Activated naive CD4-positive, alpha-beta T cell (primary cell): Measurements from ENCODE around the gene BPIFB3.

Source experiments
- DNase-seq, 4 experiments: peaks; one replicate each; lab custom pipeline; 2025; lab: John Stamatoyannopoulos, UW

The BPIFB3 gene, protein sequence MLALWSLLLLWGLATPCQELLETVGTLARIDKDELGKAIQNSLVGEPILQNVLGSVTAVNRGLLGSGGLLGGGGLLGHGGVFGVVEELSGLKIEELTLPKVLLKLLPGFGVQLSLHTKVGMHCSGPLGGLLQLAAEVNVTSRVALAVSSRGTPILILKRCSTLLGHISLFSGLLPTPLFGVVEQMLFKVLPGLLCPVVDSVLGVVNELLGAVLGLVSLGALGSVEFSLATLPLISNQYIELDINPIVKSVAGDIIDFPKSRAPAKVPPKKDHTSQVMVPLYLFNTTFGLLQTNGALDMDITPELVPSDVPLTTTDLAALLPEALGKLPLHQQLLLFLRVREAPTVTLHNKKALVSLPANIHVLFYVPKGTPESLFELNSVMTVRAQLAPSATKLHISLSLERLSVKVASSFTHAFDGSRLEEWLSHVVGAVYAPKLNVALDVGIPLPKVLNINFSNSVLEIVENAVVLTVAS

DNA sequence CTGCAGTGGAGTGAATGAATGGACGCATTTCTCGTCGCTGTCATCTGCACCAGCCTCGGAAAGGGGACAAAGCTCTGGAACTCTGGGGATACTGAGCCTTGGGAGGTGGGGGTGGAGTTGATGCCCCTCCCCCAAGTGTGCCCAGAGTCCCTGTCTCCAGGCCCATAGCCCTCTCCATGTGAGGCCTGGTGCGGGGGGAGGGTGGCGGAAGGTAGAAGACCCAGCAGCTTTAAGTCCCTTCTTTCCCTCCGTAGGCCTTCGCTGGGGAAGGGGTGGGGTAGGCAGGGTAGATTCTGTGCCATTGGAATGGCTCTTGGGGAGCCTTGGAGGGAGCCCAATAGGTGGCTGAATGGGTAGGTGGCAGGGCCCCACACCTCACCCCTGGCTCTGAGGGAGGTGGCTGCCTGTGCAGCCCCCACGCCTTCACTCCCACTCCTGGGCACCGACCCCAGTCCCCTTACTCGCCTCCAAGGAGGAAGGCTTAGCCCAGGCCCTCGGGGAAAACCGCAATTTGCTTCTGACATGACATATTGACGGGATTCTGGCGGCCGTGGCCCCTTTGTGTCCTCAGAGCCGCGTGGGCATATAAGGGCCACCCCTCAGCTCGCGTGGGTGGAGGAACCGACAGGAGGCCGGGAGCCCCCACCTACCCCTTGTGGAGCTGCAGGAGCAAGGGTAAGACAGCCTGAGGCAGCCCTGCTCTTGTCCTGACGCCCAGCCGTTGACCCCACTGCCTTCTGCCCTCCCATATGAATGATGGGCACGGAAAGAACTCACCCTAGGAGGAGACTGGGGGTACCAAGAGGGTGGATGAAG lies at the start of gene BPIFB3:
Gene BPIFB3 (plus strand): TSS at position 613 of the 816 bp plus-strand sequence. CDS start 1,533 bp downstream, outside the sequence.
- DNase-seq: no peak

DNA sequence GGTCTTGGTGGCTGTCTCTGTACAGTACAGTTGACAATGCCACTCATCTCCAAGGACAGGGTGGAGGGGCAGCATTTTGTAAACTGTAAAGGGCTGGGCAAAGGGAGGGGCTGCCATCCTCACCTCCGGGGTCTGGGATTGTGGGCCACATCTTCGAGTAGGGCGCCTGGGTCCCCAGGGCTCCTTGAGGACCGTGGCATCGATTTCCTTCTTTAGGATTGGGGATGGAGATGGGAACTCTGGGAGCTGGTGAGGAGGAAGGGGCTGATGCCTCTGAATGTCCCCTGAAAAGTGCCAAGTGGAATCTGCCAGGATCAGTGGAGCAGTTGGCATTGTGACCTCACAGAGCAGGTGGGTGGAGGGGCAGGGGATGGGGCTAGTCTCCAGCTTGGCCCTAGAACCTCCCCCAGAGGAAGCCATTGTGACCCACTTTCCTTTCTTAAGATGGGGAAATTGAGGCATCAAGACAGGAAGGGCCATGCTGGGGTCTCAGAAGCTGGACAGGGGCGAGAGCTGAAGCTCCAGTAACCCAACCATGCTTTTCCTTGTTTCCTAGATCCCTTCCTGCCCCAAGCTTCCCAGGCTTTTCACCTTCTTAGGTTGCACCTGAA lies 49.5 kb upstream of the BPIFB3 start, which contains the start of gene SUN5:
Gene SUN5 (minus strand): TSS at position 293 of the 611 bp plus-strand sequence. CDS start 93 bp downstream, at position 200.
- no peak for DNase-seq

DNA sequence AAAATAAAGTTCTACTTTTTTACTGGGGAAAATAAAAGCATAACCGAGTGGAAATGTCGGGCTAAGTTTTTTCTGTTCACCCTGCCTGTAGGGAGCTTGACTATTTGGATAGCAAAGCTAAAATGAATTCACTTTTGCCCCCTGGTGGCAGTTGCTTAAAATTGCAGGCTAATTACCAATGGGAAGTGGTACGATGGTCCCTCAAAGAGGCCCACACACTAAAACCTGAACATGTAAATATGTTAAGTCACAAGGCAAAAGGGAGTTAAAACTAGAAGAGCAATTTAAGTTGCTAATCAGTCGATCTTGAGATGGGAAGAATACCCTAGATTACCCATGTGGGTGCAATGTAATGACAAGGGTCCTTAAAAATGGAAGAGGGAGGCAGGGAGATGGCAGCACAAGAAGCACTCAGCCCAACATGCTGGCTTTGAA lies 48.6 kb upstream of the BPIFB3 start:
- no peak for DNase-seq

DNA sequence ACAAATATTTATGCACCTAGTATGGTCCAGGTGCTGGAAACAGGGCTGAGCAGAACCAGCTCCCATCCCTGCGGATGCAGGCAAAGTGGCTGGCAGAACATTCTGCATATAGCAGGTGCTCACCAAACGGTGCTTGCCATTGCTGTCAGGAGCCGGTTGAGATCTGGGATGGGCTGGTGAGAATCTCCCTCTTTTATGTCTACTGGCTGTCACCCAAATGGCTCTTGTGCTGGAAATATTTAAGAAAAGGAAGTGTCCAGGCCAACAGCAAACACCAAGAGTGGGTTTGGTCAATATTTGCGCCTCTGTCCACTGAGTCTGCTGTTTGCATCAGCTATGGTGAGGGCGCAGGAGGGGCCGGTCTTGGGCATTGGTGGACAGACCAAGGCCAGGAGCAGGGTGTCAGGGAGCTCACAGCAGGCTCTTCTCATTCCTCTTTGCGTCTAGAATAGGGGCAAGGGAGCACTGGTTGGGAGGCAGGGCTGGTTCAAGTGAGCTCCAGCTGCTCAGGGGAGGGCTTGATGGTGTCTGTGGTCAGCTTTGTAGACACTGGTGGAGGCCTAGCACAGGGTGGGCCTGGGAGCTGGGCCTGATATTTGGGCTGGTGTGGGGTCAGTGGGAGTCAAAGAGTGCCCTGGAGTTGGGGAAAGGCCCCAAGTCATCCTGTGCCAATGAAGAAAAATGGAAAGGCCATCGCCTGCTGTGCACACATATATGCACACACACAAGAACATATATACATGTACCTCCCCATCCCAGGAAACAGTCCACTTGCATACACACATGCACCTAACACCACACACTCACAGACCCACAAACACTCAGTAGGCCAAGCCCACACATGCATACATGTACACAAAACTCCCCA lies 47.6 kb upstream of the BPIFB3 start:
- DNase-seq: no peak

DNA sequence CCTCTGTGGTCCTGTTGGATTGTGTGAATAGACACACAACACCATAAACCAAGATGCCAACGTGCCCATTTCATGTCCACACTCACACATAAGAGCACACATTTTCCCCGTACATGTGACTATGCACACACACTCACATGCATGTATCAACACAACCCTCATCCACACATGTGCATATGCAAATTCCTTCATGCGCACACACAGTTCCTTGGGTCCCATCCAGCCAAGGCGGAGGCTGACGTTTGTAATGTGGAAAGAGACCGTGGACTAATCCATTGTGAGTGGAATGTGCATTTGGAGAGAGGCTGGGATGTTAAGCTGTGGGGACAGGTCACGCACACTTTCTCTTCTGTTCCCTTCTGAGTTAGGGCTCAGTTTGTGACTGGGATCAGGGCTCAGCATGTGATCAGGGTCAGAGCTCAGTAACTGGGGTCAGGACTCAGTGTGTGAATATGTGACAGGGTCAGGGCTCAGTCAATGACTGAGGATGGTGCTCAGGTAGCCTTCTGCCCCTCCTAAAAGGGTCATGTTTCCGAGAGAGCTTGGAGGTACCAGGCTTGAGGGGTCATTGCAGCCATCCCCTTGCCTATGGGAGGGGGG lies 46.8 kb upstream of the BPIFB3 start:
- DNase-seq: no peak

DNA sequence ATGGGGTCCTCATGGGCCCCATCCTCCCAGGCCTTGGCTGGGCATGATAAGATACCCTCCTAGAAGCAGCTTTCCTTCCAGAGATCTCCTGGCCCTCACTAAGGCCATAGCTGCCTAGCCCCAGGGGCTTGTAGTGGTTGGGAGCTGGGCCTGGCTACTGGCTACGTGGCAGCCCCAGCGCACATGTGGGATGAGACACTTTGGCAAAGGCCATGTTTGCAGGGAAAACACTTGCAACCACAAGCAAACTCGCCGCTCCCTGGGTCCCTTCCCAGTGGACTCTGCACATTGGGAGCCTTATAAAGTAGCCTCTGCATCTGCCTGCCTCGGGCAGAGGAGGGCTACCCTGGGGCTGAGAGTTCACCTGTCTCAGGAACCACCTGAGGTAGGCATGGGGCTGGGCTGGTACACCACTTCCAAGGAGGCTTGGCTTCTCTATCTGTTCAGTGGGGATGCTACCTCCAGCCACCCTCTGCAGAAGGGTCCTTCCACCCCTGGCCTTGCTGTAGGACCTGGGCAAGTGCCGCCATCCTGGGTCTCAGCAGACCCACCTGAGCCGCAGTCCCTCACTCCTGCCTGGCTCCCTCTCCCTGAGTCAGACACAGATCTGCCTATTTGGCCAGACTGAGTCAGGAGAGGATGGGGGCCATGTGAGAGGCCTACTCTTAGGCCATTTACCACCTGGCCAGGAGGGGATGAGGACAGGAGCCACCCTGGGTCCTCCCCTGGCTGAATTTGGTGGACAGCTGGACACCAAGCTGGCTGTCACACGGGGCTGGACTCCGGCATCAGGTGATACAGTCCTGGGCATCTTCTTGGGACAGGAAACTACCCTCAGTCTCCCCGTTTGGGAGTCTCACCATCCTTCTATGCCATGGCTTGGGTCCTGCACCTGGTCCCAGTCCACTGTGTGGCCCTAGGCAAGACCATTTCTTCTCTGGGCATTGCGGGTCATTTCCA lies 46.0 kb upstream of the BPIFB3 start, which contains the start of gene BPIFB2:
Gene BPIFB2 (plus strand): TSS at position 329 of the 960 bp plus-strand sequence. CDS start 871 bp downstream, outside the sequence.
- no peak for DNase-seq

DNA sequence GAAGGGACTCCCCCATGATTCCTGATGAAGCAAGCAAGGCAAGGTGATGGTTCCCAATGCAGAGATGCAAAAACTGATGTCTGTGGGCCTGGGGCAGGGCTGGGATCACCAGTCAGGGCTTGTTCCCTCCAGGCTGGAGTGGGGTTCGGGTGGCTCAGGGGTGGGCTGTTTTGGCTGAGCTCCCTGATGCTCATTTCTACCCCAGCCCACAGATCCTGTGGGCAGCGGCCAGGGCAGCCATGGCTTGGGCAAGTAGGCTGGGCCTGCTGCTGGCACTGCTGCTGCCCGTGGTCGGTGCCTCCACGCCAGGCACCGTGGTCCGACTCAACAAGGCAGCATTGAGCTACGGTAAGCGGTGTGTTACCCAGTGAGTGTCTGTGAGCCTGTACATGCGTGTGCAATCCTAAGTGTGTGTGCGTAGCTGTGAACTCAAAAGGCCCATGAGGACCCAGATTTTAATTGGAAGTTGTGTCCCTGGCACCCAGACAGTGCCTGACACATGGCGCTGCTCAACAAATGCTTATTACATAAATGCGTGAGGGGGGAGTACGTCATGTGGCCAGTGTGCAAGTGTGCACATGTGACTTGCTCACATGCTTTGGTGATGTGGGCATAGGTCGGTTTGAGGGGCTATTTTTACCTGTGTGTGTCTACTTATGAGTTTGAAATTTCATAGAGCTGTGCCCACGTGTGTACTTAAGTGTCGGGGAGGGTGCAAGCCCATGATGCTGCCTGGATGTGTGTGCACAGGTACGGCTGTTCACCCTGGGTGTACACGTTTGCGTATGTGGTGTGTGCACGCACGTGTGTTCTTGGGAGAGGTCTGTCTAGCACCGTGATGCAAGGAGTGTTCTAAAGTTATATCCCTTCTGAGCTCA lies 45.1 kb upstream of the BPIFB3 start:
- DNase-seq: no peak

DNA sequence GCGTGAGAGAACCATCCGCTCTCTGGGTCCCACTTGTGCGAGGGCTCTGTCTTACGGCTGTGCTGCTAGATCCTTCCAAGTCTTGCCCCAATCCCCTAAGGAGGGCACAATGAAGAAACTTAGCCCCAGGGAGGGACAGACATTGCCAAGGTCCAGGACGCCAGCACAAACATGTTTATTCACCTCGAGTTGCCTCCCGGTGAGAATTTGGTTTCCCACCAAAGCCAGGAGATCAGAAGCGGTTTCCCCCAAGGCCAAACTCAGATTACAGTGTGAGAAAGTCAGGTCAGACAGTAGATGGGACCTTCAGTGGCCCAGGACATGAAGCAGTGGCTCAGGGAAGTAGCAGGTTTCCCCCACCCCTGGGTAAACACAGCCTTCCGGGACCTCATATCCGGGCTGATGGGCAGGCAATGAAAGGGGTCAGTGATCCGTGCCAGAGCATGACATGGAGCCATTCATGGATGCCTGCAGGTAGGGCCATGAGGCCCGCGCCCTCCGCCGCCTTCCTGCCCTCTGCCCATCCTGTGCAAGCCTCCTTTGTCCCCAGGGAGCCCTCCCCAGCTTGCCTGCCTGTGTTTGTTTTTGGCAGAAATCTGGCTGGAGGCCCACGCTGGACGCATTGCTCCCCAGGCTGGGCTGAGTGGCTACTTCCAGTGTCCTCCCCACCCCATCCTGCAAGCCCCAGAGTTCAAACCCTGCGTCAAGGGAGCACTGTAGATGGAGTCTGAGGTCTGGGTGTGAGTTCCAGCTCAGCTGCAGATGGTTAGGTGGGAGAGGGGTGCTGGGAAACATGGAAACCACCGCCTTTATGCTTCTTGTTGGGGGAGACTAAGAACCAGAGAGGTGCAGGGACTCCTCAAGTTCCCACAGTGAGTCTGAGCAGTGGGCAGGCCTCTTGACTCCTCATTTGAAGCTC lies 44.2 kb upstream of the BPIFB3 start:
- no peak for DNase-seq

DNA sequence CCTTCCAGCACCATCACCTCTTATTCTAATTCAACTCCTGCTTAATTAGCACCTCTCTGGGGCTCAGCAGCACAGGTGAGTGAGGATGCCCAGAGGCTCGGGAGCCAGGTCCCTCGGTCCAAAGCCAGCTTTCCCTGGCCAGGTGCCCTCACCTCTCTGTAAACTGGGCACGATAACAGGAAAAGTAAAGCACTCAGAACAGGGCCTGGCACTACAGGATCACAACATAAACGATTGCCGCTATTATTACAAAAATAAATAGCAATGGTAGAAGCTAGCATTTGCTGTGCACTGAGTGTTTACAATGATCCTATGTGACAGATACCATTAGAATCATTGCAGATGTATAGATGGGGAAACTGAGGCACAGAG lies 43.6 kb upstream of the BPIFB3 start:
- no peak for DNase-seq

DNA sequence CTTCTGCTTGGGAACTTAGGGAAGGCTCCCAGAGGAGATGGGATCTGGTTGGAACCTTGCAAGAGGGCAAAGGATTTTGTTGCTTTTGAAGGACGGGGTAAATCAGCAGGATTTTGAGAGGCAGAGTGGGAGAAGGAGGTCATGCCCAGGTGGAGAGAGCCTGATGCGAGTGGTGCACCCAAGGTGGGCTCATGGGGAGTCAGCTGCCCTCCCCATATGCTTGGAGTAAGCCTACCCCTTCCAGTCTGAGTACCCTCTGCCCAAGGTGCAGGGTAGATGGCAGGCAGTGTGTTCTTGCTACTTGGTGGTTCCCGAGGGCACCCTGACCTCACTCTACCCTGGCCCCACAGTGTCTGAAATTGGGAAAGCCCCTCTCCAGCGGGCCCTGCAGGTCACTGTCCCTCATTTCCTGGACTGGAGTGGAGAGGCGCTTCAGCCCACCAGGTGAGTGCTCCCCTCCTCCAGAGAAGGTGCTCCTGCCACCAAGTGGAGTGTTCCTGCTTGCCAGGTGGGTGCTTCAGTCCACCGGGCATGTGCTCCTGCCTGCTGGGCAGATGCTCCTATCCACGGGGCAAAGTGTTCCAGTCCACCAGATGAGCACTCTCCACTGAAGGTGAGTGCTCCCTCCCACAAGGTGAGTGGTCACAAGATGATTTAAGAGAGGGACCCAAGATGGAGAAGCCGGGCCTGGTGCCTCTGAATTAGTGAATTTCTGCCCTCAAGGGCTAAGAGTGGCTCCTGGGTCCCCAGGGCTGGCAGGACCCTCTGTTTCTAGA lies 42.8 kb upstream of the BPIFB3 start:
- no peak for DNase-seq

DNA sequence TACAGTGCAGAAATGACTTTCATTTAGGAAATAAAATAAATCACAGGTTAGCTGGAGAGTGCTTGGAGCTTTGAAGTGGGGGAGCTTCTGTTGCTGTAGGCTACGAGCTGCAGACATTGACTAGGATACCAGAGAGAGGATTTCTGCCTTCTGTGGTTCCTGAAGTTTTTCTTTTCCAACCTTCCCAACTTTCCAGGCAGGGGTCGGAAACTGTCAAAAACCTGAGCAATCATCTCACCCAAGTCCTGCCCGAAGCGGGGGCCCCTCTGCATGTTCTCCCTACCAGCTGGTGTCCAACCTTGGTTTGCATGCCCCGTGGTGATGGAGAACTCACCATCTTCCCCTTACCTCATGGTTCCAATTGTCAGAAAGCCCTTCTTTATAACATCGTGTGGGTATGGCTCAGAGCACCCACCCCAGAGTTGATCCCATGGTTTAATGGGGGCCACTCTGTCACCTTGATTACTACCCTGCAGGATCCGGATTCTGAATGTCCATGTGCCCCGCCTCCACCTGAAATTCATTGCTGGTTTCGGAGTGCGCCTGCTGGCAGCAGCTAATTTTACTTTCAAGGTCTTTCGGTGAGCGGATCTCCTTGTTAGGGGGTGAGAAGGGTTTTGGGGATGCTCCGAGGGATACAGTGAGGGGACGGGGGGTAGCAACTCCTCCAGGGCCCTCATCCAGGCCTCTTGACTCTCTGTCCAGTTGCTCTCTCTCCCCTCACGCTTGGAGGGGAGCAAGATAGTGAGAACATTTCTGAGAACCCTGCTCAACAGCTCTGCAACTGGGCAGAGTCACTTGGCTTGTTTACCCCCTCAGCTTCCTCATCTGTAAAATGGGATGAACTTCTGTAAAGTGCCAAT lies 41.1 kb upstream of the BPIFB3 start:
- DNase-seq: no peak

DNA sequence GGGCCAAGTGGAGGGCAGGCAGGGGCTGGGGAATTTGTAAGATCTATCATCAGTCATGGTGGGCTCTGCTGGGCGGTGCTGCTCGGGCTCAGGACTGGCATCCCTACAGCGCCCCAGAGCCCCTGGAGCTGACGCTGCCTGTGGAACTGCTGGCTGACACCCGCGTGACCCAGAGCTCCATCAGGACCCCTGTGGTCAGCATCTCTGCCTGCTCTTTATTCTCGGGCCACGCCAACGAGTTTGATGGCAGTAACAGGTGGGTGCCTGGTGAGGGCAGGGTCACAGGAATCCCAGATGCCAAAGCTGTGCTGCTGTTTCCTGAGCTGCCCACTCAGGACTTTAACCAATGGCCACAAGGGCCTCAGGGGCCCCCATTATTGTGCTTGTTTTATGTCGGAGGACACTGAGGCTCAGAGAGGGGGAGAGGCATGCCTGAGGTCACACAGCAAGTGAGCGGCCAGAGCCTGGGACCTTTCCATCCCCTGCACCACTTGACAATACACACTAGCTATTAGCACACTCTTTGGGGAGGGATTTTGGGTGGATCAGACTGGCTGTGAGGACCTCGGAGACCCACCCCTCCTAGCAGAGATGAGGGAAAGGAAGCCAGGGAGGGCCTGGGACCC lies 39.9 kb upstream of the BPIFB3 start:
- no peak for DNase-seq

DNA sequence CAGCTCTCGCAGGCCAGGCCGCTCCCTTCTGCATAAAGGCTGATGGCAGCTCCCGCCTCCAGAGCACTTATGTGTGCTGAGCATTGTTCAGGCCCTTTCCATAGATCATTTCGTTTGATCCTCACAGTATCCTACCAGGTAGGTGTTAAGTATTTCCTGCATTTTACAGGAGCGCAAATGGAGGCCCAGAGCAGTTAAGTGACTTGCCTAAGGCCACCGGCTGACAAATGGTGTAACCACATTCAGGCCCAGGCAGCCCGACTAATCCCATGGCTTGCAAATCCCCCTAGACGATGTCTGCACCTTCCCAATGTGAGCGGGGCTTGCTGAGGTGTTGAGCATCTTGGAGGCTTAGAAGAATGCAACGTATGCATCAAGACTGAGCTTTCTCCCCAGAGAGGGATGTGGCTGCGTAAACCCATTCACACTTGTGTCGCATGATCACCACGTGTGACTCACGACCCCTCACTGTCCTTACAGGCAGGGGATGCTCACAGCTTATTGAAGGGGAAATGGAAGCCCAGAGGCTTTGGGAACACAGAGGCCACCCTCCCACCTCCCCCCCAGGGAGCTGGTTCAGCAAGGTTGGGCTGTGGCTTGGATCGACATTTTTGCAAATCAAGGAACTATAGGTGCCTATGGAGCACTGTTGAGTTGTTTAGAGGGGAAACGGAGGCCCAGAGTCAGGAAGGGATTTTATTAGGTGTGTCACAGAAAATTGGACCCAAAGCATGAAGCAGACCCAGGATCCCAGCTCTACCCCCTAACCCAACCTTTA lies 39.2 kb upstream of the BPIFB3 start:
- no peak for DNase-seq

DNA sequence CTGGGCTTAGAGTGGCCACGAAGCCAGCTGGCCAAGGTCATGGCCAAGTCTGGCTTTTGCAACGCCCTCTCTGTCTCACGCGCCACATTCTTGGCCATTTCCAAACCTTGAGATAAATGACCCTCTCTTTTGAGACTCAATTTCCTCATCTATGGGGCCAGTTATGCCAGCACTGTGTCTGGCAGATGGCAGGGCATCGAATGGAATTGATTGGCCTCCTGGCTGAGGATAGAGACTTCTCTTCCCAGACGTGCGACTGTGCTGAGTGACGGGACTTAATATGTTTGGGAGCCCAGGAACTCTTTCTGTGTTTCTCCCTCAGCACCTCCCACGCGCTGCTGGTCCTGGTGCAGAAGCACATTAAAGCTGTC lies 38.6 kb upstream of the BPIFB3 start:
- no peak for DNase-seq
